ENCODE measurements around the gene SUPT7L.

DNA sequence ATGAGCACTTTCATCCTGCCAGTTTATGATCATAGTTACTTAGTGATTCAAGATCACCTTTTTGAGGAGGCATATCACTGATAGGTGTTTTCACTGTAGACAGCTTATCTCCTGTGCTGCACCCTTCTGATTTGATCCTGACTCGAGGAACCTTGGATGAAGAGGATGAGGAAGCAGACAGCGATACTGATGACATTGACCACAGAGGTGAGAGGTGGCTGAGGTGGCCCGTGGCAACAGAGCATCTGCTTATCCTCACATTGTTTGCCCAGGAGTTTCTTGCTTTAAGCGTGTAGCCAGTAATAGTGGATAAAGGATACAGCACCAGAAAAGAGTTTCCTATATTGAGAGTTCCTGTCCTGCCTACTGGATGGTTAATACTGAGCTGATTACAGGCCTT, 15.7 kb downstream of the SUPT7L start:
- no peak for TF ChIP-seq EP300 (IDR thresholded peaks at IDR 0.05)
- TF ChIP-seq, protein P1, sequence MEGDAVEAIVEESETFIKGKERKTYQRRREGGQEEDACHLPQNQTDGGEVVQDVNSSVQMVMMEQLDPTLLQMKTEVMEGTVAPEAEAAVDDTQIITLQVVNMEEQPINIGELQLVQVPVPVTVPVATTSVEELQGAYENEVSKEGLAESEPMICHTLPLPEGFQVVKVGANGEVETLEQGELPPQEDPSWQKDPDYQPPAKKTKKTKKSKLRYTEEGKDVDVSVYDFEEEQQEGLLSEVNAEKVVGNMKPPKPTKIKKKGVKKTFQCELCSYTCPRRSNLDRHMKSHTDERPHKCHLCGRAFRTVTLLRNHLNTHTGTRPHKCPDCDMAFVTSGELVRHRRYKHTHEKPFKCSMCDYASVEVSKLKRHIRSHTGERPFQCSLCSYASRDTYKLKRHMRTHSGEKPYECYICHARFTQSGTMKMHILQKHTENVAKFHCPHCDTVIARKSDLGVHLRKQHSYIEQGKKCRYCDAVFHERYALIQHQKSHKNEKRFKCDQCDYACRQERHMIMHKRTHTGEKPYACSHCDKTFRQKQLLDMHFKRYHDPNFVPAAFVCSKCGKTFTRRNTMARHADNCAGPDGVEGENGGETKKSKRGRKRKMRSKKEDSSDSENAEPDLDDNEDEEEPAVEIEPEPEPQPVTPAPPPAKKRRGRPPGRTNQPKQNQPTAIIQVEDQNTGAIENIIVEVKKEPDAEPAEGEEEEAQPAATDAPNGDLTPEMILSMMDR (IDR thresholded peaks at IDR 0.05) = no peak
- no peak for TF ChIP-seq POLR2AphosphoS5 (IDR thresholded peaks at IDR 0.05)

All from esophagus muscularis mucosa (tissue), 4 donors.